Fibroblast of villous mesenchyme (primary cell): ENCODE data around the gene CD24. TPM values are rescaled to one million over a fixed set of nuclear protein-coding genes. Genes with fewer than 3 reads are reported as not detected.

Source experiments
- DNase-seq: peaks from one replicate; pipeline ENCODE4 v3.0.0-alpha.2; 2010; ENCODE audit warnings: low read depth
- H3K4me3 ChIP-seq: 2 replicates; pipeline ENCODE4 v1.5.1; 2011; ENCODE audit warnings: low read depth, mild to moderate bottlenecking, low read length
- CTCF ChIP-seq: IDR thresholded peaks from 2 replicates; pipeline ENCODE4 v1.5.1; 2012; ENCODE audit warnings: low read depth, mild to moderate bottlenecking, low read length; ENCODE audit not compliant: insufficient read depth
- total RNA-seq: library from RNA; depleted of rRNA; stranded (reverse); fragments of >200 nt; gene quantifications from 2 replicates; pipeline ENCODE4 v1.2.3, GENCODE V29; 2012

CD24 gene
- total RNA-seq, 1 donor = 4.3 TPM

- TF ChIP-seq CTCF = no peak
- H3K4me3 ChIP-seq = no peak overlapping the region
- DNase-seq = no peak
These were observed 6.5 kb downstream of the CD24 start for GRCh38 chr6:106967936-106968555.

GRCh38 chr6:106966671-106967640, 7.6 kb downstream of the CD24 start:
- no peak overlapping the region for H3K4me3 ChIP-seq
- no peak for DNase-seq
- TF ChIP-seq CTCF = no peak

GRCh38 chr6:106966229-106966628, 8.3 kb downstream of the CD24 start:
- no peak for TF ChIP-seq CTCF
- DNase-seq = no peak
- H3K4me3 ChIP-seq = no peak overlapping the region

GRCh38 chr6:106964954-106965353, 9.6 kb downstream of the CD24 start:
- DNase-seq = no peak
- no peak for TF ChIP-seq CTCF
- no peak overlapping the region for H3K4me3 ChIP-seq

- H3K4me3 ChIP-seq = no peak overlapping the region
- no peak for DNase-seq
- TF ChIP-seq CTCF = no peak
These were observed 10.4 kb downstream of the CD24 start for GRCh38 chr6:106964099-106964498.

- no peak overlapping the region for H3K4me3 ChIP-seq
- no peak for TF ChIP-seq CTCF
- DNase-seq = no peak
These were observed 11.0 kb downstream of the CD24 start for GRCh38 chr6:106963544-106963943.

- no peak overlapping the region for H3K4me3 ChIP-seq
- no peak for TF ChIP-seq CTCF
- DNase-seq = no peak
These were observed 12.7 kb downstream of the CD24 start for GRCh38 chr6:106961801-106962200.
